ENCODE results near the gene PRKD1. TPM values are rescaled to one million over a fixed set of nuclear protein-coding genes. Genes with fewer than 3 reads are reported as not detected.

Gene PRKD1
- total RNA-seq, 1 experiment from 2014 or later: 2.7 TPM

DNA sequence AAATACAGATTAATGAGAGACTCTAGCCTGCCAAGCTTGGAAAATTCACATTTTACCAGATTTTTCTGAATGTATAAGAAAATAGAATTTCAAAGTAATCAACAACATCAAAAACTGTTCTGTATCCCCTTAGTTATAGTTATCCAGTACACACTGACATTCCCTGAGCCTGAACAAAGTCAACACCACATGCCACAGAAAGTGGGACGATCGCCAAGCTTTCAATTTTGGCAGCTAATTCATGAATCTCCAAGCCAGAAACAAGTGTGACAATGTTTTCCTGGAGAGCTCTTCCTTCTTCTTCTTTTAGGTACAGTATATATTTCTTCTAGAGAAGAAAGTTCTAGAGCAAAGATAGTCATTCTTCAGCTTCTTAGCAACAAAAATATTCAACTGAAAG is 290.2 kb downstream of the PRKD1 start:
- no CpG with 5 or more reads among the region's 2 CpGs for WGBS (ENCODE audit: extremely low coverage, insufficient read length, low lambda C conversion rate)
- H3K4me3 Mint-ChIP-seq: no peak overlapping the region

More for the DNA sequence above, 290.2 kb downstream of the PRKD1 start:
- H3K4ac ChIP-seq (ENCODE audit: low read depth, low read length): no peak overlapping the region
- no peaks in the 10 kb centered on the region for H3K4me1 ChIP-seq (ENCODE audit: insufficient read depth, low read length)
- H4K20me1 ChIP-seq (ENCODE audit: control insufficient read depth, insufficient read depth, insufficient read length): no peaks in the 10 kb centered on the region
- no peak overlapping the region for H2BK12ac ChIP-seq (ENCODE audit: insufficient read length, low read depth, low read length)
- H3K27ac ChIP-seq (ENCODE audit: insufficient read length, low read depth, low read length): no peak overlapping the region
- no peak overlapping the region for H4K5ac ChIP-seq (ENCODE audit: insufficient read length, low read depth, low read length)
- no peak overlapping the region for H2AK5ac ChIP-seq (ENCODE audit: insufficient read length, low read length)
- no peaks in the 10 kb centered on the region for H3K79me2 ChIP-seq (ENCODE audit: insufficient read depth, low read length)
- no peaks in the 10 kb centered on the region for H3K27me3 ChIP-seq (ENCODE audit: insufficient read depth, low read length)
- no peak overlapping the region for H3T11ph ChIP-seq (ENCODE audit: low read length)
- Mint-ChIP-seq H3K36me3 (ENCODE audit: insufficient read depth in 1 of 3, low read depth in 3 of 3) (no peaks in the 10 kb centered on the region), H3K27ac (no peak overlapping the region), H3K9me3 (no peaks in the 10 kb centered on the region), H3K4me1 (no peaks in the 10 kb centered on the region), H3K27me3 (ENCODE audit: low read depth) (no peaks in the 10 kb centered on the region)
- no peaks in the 10 kb centered on the region for H3K9me3 ChIP-seq (ENCODE audit: control insufficient read depth, low read depth, low read length)
- no peak overlapping the region for H3K4me2 ChIP-seq (ENCODE audit: insufficient read depth, insufficient read length, low read length)
- H3K23me2 ChIP-seq (ENCODE audit: insufficient read length, low read depth, low read length, poor library complexity, severe bottlenecking): no peaks in the 10 kb centered on the region
- no peak overlapping the region for H2BK20ac ChIP-seq (ENCODE audit: low read depth, low read length, poor library complexity, severe bottlenecking)
- TF ChIP-seq, protein P1, sequence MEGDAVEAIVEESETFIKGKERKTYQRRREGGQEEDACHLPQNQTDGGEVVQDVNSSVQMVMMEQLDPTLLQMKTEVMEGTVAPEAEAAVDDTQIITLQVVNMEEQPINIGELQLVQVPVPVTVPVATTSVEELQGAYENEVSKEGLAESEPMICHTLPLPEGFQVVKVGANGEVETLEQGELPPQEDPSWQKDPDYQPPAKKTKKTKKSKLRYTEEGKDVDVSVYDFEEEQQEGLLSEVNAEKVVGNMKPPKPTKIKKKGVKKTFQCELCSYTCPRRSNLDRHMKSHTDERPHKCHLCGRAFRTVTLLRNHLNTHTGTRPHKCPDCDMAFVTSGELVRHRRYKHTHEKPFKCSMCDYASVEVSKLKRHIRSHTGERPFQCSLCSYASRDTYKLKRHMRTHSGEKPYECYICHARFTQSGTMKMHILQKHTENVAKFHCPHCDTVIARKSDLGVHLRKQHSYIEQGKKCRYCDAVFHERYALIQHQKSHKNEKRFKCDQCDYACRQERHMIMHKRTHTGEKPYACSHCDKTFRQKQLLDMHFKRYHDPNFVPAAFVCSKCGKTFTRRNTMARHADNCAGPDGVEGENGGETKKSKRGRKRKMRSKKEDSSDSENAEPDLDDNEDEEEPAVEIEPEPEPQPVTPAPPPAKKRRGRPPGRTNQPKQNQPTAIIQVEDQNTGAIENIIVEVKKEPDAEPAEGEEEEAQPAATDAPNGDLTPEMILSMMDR (conservative IDR thresholded peaks at IDR 0.05): no peak
- H3K18ac ChIP-seq (ENCODE audit: insufficient read length, low read depth, low read length): no peak overlapping the region
- no peak overlapping the region for H2AFZ ChIP-seq (ENCODE audit: low read length)
- no peak overlapping the region for H2BK120ac ChIP-seq (ENCODE audit: low read depth, low read length, poor library complexity, severe bottlenecking)
- H2BK15ac ChIP-seq (ENCODE audit: low read depth, low read length): no peak overlapping the region
- no peaks in the 10 kb centered on the region for H3K79me1 ChIP-seq (ENCODE audit: insufficient read depth, low read depth, low read length, poor library complexity, severe bottlenecking)
- no peak overlapping the region for H2BK5ac ChIP-seq (ENCODE audit: insufficient read length, low read length)
- H3K23ac ChIP-seq (ENCODE audit: insufficient read length, low read depth, low read length): no peak overlapping the region
- H3K56ac ChIP-seq (ENCODE audit: insufficient read length, low read depth, low read length): no peak overlapping the region
- H3K9ac ChIP-seq (ENCODE audit: extremely low read depth, insufficient read length, low read length): no peak overlapping the region
- DNase-seq: no peak
- H3K14ac ChIP-seq (ENCODE audit: insufficient read depth, low read length): no peak overlapping the region
- no peak overlapping the region for H4K91ac ChIP-seq (ENCODE audit: insufficient read length, low read depth, low read length)
- H4K8ac ChIP-seq (replicated peaks; ENCODE audit: insufficient read length, low read depth, low read length): no peak overlapping the region
